HG03064 (cell line): Measurements from ENCODE around the gene GTPBP4.

Experiments
- ATAC-seq: cut with Tn5 transposase; IDR thresholded peaks from one replicate; pipeline ENCODE4 v1.9.1; 2021; ENCODE audit warnings: low read depth; ENCODE audit not compliant: unreplicated experiment

GTPBP4 gene

DNA sequence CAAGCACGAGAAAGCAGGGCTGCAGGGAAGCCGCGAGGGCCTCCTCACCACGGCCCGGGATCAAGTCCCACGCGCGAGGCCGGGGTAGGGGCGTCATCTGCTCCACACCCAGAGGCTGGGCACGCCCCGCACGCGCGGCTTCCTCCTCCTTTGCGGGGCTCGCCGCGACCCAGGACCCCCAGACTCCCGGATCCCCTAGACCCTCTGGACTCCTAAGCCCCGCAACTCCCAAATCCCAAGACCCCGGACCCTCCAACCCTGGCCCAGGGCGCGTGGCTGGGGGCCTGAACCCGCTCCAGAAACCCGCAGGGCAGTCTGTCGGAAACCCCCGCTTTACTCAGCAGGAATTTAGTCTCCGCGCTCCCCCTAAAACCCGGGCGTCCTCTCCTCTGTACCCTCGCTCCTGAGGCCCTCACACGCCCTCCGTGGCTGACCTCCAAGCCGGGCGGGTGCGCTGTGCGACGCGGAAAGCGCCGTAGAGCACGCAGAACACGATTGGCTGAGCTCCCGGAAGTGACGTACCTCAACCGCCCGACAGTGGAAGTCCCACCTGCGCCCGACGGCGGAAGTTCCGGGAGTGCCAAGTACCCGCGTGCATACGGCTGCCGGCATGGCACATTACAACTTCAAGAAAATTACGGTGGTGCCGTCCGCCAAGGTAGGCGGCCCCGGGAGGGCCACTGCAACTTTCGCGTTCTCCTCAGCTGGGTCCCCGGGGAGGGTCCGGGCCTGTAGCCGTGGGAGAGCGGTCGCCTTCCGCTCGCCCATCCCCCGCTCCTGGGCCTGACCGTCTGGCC lies at the start of gene GTPBP4:
TSS of gene GTPBP4 (plus strand) at position 565 of the 797 bp plus-strand sequence. CDS start at position 611, 46 bp downstream.
- ATAC-seq, result peak; percentile 95

DNA sequence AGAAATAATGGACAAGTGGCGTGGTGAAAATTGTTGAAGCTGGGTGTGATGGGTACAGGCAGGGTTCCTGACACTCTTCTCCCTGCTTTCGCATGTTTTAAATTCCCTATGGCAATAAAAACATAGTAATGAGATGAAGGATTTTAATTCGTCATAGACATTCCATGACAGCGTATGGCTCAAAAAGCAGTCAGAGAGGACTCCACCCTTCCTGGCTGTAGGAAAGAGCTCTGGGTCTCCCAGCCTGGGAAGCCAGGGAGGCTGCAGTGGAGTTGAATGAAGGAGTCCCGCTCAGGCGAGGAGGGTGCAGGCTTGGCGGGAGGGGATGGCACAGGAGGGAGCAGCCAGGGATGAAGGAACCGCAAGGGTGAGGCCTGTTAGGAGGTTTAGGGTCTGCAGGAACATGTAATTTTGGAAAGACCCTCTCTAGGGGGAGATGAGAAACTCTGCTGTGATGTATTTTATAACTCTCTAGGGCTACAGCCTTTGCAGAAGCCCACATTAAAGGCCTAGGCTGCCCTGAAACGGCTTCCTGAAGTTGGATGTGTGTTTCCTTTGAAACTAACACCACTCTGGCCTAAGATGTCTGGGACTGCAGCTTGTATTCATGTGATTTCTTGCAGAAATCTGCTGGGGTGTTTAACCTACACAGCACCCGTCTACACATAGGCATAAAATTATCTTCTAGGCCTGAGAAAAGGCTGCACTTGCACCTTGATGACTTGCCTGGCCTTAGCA lies 49.1 kb upstream of the GTPBP4 start:
- no peak for ATAC-seq

DNA sequence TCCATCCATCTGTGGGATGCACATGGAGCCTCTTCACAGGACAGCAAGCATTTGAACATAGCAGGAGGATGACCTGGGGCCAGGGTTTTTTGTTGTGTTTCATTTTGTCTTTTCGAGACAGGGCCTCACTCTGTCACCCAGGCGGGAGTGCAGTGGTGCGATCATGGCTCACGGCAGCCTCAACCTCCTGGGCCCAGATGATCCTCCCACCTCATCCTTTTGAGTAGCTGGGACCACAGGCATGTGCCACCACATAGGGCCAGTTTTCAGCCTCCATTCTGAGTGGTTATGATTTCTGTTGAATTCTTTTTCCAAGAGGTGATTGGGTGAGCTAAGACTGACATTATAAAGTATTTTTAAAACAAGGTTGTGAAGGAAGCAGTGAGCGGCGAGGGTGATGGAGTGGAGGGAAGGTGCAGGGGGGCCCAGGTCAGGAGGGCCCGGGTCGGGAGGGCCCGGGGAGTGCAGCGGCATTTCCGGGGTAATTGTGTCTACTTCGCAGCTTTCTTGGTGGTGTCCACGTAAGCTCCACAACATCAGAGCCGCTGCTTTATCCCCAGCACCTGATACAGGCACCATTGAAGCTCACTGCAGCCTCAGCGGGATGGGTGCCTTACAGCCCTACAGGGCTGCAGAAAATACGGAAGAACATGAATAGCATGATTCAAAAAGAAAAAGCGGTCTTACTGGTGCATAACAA lies 44.8 kb upstream of the GTPBP4 start:
- ATAC-seq, result peak; percentile 53

DNA sequence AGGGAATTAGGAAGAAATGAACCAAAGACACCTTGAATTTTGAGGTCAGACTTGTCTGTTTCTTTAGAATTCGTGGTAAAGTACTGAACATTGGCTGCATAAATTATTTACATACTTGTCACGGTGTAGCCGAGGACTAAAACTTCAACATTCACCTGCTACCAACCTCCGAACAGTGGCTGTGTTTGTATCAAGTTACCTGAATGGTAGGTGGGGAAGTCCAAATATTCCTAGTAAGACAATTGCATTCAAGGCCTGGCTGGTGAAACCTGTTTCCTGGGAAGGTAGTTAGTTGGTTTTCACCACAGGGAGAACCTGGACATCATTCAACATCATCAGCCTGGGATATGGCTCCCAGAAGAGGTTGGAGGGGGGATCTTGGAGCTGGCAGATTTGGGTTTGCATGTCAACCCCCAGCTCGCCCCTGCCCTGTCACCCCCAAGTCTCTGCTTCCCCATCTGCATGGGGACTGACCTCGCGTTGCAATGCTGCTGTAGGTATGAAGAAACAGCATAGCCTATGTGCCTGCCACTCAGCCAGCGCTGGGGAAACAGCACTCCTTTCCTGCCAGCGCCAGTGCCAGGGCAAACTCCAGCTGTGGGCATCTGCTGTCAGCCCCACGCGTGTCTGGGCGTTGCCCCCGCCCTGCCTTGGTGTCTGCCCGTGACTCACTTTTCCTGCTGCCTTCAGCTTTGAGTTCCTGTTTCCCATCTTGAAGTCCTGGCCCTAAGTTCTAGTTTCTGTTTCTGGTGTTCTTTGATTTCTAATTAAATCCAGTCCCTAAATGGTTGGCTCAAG lies 44.0 kb upstream of the GTPBP4 start:
- peak; percentile 37 for ATAC-seq

DNA sequence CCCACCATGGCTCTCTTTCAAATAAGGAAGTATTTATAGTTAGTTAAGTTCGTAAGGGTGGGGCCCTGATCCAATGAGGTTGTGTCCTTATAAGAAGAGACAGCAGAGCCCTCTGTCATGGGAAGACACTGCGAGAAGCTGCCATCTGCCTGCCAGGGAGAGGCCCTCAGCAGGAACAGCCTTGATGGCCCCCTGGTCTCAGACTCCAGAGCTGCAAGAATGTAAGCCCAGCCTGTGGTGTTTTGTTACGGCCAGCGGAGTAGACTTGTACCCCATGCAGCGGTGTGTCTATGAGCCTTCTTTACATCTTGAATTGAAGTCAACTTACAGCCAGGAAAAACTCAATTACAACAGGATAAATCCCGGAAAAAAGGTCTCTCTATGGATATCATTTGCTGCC lies 42.5 kb upstream of the GTPBP4 start:
- no peak for ATAC-seq

DNA sequence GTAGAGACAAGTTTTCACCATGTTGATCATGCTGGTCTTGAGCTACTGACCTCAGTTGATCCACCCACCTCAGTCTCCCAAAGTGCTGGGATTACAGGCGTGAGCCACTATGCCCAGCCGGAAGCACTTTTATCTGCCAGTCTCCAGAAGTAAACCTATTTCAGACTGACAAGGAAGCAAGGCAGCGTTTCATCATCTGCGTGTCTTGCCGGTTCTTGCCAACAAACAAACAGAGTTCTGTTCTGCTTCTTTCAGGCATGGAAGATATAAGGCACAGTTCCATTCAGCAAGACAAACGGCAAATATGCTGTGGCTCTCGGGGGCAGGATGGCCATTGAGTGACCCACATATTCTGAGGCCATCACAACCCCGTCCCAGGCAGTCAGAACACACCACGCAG lies 41.2 kb upstream of the GTPBP4 start:
- no peak for ATAC-seq

DNA sequence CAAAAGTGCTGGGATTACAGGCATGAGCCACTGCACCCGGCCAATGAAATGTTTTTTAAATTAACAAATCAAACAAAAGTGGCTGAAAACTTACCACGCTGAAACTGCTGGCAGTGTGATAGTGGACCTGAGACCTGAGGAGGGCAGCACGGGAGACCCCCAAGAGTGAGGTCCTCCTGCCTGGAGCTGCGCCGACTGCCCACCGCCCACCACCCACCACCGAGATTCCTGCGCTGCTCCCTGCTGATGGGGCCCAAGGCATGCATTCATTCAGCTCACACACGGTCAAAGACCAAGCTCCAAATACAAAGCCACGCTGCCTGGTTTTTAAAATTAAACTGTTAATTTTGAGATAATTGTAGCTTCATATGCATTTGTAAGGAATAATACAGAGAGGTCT lies 40.4 kb upstream of the GTPBP4 start:
- no peak for ATAC-seq

DNA sequence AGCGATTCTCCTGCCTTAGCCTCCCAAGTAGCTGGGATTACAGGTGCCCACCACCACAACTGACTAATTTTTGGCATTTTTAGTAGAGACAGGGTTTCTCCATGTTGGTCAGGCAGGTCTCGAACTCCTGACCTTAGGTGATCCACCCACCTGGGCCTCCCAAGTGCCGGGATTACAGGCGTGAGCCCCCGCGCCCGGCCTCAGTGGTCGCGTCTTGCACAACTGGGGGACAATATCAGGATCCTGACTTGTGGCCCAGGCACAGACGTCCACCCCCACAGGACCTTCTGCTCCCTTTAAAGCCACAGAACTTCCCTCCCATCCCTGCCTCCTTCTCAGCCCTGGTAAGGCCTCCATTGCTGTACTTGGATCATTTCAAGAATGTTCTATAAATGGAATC lies 39.9 kb upstream of the GTPBP4 start:
- no peak for ATAC-seq

DNA sequence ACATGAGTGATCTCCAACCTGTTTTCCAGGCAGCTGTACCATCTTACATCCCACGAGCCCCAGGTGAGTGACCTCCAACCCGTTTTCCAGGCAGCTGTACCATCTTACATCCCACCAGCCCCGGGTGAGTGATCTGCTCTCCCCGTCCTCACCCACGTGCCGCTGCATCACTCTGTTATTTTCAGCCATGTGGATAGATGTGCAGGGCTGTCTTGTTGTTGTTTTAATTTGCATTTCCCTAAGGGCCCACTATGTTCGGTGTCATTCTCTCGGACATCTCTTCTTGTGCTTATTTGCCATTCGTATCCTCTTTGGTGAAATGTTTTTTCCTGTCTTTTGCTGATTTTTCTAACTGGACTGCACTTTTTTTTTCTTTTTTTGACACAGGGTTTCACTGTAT lies 38.8 kb upstream of the GTPBP4 start:
- no peak for ATAC-seq

DNA sequence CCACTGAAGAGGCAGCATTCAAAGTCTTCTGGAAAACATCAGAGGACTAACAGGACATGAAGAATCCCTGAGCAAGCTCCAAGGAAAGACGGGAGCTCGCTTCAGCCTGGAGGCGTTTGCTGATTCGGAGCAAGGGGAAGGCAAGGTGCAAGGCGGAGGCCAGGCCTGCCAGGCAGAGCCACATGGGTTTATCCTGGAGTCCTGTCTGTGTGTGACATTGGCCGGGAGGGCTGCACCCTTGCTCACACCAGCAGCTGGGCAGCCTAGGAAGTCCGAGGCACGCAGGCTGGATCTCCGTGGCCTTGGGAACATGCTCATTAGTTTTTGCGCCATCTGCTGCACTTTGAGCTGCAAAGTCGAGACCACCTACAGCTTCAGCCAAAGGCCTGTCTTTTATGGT lies 34.4 kb upstream of the GTPBP4 start:
- ATAC-seq, result no peak

DNA sequence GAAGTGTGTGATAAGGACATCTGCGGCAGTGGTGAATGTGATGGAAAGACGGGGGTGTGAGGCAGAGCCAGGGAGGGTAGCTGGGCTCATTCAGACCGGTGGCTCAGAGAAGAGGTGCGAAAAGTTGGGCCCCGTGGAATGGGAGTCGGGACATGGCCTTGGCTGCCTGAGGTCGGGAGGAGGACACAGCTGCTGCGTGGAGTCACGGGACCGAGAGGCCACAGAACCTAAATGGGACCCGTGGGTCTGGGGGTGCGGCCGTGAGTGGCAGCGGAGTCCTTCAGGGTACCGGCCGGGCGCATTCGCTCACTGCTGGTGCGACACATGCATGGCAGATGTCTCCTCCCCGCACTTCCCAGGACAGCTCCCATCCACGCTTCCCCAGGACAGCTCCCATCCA lies 33.8 kb upstream of the GTPBP4 start:
- no peak for ATAC-seq

DNA sequence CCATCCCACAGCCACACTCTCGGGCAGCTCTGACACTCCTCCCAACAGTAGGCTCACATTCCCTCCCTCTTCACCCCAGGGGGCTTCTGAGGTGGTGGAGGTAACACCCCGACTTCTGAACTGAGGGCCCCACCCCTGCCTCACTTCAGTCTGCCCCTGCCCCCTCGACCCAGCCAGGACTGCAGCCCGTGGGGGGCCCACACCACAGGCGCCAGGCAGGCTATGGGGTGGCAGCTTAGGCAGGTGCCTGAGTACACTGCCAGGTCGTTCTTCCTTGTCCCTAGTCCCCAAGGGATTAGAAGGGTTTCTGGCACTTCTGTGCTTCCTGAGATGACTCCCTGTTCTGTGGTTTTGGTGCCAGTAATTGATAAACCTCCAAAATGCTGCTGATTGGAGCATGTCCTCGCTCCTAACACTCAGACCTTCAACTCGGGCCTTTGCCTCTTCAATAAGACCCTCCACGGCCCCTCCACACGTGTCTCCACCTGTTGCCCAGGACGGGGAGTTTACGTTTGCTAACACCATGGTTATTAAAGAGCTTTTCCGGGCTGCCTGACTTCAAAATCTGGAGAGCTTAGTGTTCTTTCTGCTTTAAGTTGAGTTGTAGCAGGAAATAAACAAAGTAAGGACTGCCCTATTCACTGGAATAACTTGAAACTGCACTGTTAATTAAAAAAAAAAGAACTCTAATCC lies 33.0 kb upstream of the GTPBP4 start:
- no peak for ATAC-seq

DNA sequence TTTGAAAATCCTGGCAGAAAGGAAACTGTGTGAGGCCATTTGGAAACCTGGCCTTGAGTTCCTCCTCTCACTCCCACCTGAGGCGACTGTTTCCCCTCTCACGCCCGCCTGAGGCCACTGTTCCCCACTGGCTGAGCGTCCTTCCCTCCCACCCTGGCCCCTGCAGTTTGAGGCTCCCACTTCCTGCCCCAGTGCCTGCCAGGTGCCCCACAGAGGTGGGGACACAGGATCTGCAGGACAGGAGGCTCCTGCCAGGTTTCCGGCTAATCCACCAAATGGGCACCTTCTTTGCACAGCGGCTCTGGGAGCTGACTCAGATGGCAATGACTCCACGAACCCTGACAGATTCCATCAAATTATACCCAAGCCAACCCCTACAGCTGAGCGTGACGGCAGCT lies 32.4 kb upstream of the GTPBP4 start:
- no peak for ATAC-seq

DNA sequence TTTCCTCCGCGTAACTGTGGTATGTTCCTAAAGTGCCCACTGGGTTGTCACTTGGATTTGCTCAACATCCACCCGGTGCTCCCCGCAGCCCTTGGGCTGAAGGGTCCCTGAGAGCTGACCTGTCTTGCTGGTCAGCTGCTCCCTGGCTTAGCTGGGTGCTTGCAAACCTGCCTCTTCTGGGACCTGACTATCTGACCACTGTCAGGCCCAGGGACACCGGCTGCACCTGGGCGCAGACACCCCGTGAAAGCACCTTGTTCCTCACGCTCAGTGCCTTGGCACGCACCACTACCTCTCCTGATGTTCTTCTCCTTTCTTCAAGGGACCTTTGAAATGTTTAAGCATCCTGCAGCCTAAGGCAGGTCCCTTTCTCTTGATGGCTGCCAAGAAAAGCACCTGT lies 30.1 kb upstream of the GTPBP4 start:
- no peak for ATAC-seq

DNA sequence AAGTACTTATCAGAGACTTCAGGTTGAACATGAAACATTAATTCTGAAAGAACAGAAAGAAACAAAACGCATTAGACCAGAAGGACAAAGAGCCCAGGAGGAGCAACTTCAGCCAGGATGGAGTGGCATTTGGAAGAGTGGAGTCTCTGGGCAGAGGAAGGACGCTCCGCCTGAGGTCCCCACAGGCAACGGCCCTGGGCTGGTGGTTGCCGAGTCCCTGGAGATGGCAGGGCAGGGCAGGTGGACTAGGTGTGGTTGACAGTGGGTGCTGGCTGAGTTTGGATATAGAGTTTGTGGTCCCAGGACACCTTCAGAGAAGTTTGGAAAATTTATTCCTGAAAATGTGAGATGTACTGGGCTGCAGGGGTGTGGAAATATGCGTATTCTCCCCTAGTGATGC lies 29.4 kb upstream of the GTPBP4 start:
- ATAC-seq, result no peak

DNA sequence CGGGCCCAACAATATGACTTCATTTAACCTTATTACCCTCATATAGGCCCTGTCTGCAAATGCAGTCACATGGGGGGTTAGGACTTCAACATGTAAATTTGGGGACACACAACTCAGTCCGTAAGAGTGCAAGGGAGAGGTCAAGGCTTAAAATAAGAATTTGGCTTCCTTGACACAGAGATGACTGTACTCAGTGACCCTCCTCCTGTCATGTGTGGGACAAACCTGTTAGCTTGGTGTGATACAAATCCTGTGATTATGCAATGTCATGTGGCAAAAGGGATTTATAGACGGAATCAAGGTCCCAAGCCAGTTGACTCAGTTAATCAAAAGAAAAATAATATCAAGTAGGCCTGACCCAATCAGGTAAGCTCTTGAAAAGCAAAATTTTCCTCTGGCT lies 25.9 kb upstream of the GTPBP4 start:
- no peak for ATAC-seq

DNA sequence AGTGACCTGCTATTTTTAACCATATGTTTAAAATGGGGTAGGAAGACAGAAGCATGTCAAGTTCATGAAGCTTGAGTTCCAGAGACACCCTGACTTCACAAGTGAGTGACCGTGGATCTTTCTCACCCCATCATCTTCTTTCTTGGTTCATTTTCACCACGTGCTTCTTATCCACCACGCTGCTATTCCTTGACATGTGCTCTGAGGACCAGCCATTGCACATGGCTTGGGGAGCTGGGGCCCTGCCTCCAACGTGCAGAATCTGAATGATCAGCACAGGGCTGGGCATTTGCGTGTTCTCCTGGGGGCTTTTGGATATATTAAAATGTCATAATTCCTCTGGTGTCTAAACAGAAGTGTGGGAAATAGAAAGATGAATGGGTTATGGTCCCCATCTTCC lies 25.0 kb upstream of the GTPBP4 start:
- ATAC-seq, result no peak

DNA sequence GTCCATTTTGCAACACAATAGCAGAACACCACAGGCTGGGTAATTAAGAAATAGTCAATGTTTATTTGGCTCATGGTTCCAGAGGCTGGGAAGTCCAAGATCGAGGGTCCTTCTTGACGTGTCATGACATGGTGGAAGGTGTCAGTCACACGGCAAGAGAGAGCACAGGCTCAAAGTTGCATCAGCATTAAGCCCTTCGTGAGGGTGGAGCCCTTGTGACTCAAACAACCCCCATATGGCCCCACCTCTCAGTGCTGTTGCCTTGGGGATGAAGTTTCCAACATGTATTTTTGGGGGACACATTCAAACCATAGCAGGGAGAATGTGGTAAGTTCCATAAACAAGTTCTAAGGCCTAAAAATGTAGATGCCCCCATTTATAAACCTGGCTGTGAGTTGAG lies 24.6 kb upstream of the GTPBP4 start:
- no peak for ATAC-seq

DNA sequence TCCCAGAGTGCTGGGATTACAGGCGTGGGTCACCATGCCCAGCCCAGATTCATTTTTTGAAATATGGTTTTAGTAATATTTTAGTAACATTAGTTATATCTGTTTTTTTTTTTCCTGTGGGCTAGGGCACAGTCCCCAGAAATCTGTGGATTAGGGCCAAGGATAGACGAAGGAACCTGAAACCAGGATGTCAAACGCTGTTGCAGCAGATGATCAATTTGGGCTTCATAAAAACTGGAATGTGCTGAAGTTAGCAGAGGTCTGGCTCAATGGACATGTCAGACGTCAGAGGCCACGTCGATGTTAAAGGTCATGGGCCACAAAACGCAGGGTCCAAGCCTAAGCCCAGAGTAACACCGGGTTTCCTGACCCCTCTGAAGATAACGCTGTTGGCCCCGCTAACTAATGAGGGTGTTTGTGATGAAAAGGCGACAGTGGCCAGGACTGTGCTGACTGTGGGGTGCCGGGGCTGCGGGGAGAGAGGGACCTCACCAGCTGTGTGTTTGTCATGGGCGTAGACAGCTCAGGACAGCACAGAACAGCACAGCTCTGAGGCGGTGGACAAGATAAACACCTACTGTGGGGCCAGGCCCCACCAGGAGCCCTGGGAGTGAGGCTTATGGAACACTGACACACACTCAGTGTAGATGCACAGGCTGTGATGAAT lies 23.8 kb upstream of the GTPBP4 start:
- no peak for ATAC-seq

DNA sequence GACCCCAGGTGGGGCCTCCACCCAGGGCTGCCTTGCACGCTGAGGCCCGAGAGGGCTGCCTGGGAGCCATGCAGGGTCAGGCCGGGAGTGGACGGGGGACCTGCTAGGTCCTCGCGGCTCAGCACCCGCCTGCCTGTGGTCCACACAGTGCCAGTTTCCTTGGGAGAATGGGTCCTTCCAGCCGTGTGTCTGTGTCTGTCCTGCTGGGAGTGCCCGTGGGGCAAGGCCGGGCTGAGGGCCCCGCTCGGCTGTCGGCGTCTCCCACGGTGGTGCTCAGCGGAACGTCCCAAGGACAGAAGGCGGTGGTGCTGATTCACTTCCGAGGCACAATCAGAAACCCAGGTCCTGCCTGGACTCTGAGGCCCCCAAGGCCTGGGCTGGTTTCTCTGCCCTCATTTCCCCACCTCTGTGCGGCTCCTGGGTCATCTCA lies 23.2 kb upstream of the GTPBP4 start:
- ATAC-seq, result no peak
